Calu3 (cell line): Measurements from ENCODE around the gene SESN1. TPM values are rescaled to one million over a fixed set of nuclear protein-coding genes. Genes with fewer than 3 reads are reported as not detected.

Experiments
- BruUV-seq: library from RNA; stranded (reverse); fragments of 400-500 nt; replicated peaks from 2 replicates; lab custom pipeline; 2021; lab: Mats Ljungman, UMichigan
- CTCF ChIA-PET: fragments of 300-600 bp; sonication (Branson Sonifier 250); formaldehyde crosslinking; loops from one replicate; lab custom pipeline; 2022; ENCODE audit warnings: antibody characterized with exemption; lab: Charles Lee
- DNase-seq: peaks from one replicate; pipeline ENCODE4 v3.0.0; 2022
- H3K27ac Mint-ChIP-seq: one replicate; pipeline ENCODE4 v1.8.0; 2022; ENCODE audit warnings: mixed read lengths; ENCODE audit not compliant: unreplicated experiment
- H3K27me3 Mint-ChIP-seq: one replicate; pipeline ENCODE4 v1.8.0; 2022; ENCODE audit warnings: mixed read lengths; ENCODE audit not compliant: unreplicated experiment
- H3K36me3 Mint-ChIP-seq: one replicate; pipeline ENCODE4 v1.8.0; 2022; ENCODE audit warnings: mild to moderate bottlenecking, moderate library complexity, mixed read lengths; ENCODE audit not compliant: insufficient read depth, unreplicated experiment
- H3K4me1 Mint-ChIP-seq: one replicate; pipeline ENCODE4 v1.8.0; 2022; ENCODE audit warnings: mild to moderate bottlenecking, low read depth, mixed read lengths; ENCODE audit not compliant: unreplicated experiment
- H3K4me3 Mint-ChIP-seq: one replicate; pipeline ENCODE4 v1.8.0; 2022; ENCODE audit warnings: mild to moderate bottlenecking, low read depth, moderate library complexity, mixed read lengths; ENCODE audit not compliant: unreplicated experiment
- H3K9me3 Mint-ChIP-seq: one replicate; pipeline ENCODE4 v1.8.0; 2022; ENCODE audit warnings: low read depth, mixed read lengths; ENCODE audit not compliant: unreplicated experiment
- intact Hi-C: fragments of 100-400 bp; cut with micrococcal nuclease; formaldehyde crosslinking; loops from one replicate; pipeline ENCODE4 v1.10.0; 2022; ENCODE audit not compliant: unreplicated experiment
- total RNA-seq: library from RNA; stranded (reverse); gene quantifications from 2 replicates; pipeline ENCODE4 v1.2.3, GENCODE V29; 2022
- TF ChIP-seq, protein P1 (sequence below): fragments of 200-600 bp; IDR thresholded peaks from one replicate; pipeline ENCODE4 v1.8.0; 2022; ENCODE audit warnings: antibody characterized with exemption; ENCODE audit not compliant: unreplicated experiment

Gene SESN1
- total RNA-seq, 1 experiment from 2014 or later: 5.9 TPM

- no peak for DNase-seq
- H3K4me1 Mint-ChIP-seq: no peaks in the 10 kb centered on the region
- no peaks in the 10 kb centered on the region for H3K27me3 Mint-ChIP-seq
- TF ChIP-seq, protein P1, sequence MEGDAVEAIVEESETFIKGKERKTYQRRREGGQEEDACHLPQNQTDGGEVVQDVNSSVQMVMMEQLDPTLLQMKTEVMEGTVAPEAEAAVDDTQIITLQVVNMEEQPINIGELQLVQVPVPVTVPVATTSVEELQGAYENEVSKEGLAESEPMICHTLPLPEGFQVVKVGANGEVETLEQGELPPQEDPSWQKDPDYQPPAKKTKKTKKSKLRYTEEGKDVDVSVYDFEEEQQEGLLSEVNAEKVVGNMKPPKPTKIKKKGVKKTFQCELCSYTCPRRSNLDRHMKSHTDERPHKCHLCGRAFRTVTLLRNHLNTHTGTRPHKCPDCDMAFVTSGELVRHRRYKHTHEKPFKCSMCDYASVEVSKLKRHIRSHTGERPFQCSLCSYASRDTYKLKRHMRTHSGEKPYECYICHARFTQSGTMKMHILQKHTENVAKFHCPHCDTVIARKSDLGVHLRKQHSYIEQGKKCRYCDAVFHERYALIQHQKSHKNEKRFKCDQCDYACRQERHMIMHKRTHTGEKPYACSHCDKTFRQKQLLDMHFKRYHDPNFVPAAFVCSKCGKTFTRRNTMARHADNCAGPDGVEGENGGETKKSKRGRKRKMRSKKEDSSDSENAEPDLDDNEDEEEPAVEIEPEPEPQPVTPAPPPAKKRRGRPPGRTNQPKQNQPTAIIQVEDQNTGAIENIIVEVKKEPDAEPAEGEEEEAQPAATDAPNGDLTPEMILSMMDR: no peak
- no peaks in the 10 kb centered on the region for H3K36me3 Mint-ChIP-seq
- H3K9me3 Mint-ChIP-seq: no peaks in the 10 kb centered on the region
- no TSS peak for BruUV-seq
- intact Hi-C loops: no loop called here
- no peak overlapping the region for H3K4me3 Mint-ChIP-seq
- H3K27ac Mint-ChIP-seq: no peak overlapping the region
- CTCF ChIA-PET: no interaction called here
Measured at GRCh38 chr6:109130065-109130464, 35.4 kb upstream of the SESN1 start.

DNA sequence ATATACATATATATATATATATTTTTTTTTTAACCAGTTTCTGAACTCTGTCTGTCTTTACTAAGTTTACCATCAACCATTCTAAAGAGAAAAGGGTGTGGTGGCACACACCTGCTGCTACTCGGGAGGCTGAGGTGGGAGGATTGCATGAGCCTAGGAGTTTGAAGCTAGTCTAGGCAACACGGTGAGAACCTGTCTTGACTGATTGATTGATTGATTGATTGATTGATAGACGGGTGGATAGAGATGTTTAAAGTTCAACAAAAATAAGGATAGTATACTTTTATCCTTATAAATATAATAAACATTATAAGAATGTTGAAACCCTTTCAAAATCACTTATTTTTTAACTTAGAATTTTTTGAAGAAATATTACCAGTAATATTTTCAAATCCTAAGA lies 30.9 kb upstream of the SESN1 start:
- BruUV-seq: no TSS peak
- no peaks in the 10 kb centered on the region for H3K4me1 Mint-ChIP-seq
- H3K27ac Mint-ChIP-seq: no peak overlapping the region
- intact Hi-C loops: no loop called here
- no peak for DNase-seq
- TF ChIP-seq, protein P1: no peak
- no peaks in the 10 kb centered on the region for H3K9me3 Mint-ChIP-seq
- no peaks in the 10 kb centered on the region for H3K36me3 Mint-ChIP-seq
- H3K4me3 Mint-ChIP-seq: no peak overlapping the region
- CTCF ChIA-PET: no interaction called here
- no peaks in the 10 kb centered on the region for H3K27me3 Mint-ChIP-seq

DNA sequence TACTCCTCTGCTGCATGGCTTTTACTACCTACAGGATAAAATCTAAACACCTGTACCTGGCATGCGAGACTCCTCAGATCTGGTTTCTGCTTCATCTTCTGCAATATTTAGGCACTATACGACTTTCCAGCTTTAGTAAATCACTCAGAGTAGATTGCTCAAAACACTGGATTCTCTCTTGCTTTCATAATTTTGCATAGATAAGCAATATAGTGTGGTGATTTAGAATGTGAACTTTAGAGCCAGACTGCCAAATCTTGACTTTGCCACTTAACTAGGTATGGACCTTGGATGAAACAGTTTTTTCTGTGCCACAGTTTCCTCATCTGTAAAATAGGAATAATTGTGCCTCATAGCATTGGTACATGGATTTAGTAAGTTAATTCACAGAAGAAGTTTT lies 29.6 kb upstream of the SESN1 start:
- H3K4me3 Mint-ChIP-seq: no peak overlapping the region
- no peaks in the 10 kb centered on the region for H3K36me3 Mint-ChIP-seq
- no peaks in the 10 kb centered on the region for H3K9me3 Mint-ChIP-seq
- BruUV-seq: no TSS peak
- intact Hi-C loops: no loop called here
- no peaks in the 10 kb centered on the region for H3K4me1 Mint-ChIP-seq
- CTCF ChIA-PET: no interaction called here
- no peak for DNase-seq
- TF ChIP-seq, protein P1: no peak
- H3K27ac Mint-ChIP-seq: no peak overlapping the region
- no peaks in the 10 kb centered on the region for H3K27me3 Mint-ChIP-seq

DNA sequence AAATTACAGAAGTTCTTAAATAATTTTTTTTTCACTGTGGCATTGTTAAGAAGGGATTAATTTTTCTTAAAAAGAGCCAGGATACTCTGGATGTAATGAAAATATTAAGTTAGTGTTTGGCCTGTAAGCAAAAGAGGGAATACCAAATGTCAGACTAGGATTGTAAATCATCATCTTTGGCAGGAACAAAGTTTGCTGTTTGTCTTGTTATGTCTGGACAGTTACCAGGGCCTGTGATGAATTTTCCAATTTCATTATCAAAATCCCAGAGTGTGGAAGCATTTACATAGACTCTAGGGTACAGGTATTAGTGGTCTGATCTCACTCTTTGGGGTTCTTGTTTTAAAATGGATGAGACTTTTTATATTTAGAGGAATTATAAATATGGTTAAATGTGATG lies 26.8 kb upstream of the SESN1 start:
- Mint-ChIP-seq H3K27me3 (no peaks in the 10 kb centered on the region), H3K4me3 (no peak overlapping the region), H3K27ac (no peak overlapping the region), H3K9me3 (no peaks in the 10 kb centered on the region), H3K36me3 (no peaks in the 10 kb centered on the region), H3K4me1 (no peaks in the 10 kb centered on the region)
- CTCF ChIA-PET: no interaction called here
- no peak for DNase-seq
- TF ChIP-seq, protein P1: no peak
- intact Hi-C loops: no loop called here
- BruUV-seq: no TSS peak
